Measurements from ENCODE around the gene MMP17. TPM values are rescaled to one million over a fixed set of nuclear protein-coding genes. Genes with fewer than 3 reads are reported as not detected.
A peak's percentile ranks its signal among the peaks of the same experiment; 100 is the strongest.

MMP17 gene
- total and polyA plus RNA-seq, 2 donors (not counting 1 experiment from before 2014, with no cell fraction given): 3.2 to 13.5 TPM

GRCh38 chr12:131848753-131849152 lies 20.6 kb downstream of the MMP17 start:
- Histone ChIP-seq H3K4me1 (ENCODE audit: control insufficient read depth, extremely low read depth, insufficient read depth, low read length) (no peaks in the 10 kb centered on the region), H3K27me3 (ENCODE audit: control insufficient read depth, insufficient read depth, low read length) (no peaks in the 10 kb centered on the region), H3K4me2 (ENCODE audit: extremely low read depth, insufficient read depth, low read length) (no peak overlapping the region), H2AFZ (ENCODE audit: low read length) (no peak overlapping the region), H3K79me2 (ENCODE audit: control insufficient read depth, insufficient read depth, low read length) (no peaks in the 10 kb centered on the region), H3K9ac (ENCODE audit: insufficient read depth, low read length) (no peak overlapping the region), H3K36me3 (ENCODE audit: control insufficient read depth, insufficient read depth, low read length) (no peaks in the 10 kb centered on the region), H3K4me3 (replicated peaks in 1 of 4; ENCODE audit: control extremely low read depth in 1 of 4, insufficient read depth in 1 of 4, low read depth in 3 of 4, low read length in 4 of 4) (no peak overlapping the region), H3K9me3 (ENCODE audit: control insufficient read depth, insufficient read depth, low read depth, low read length) (no peaks in the 10 kb centered on the region), H3K27ac (ENCODE audit: insufficient read depth, low read length) (no peak overlapping the region), H4K20me1 (ENCODE audit: control insufficient read depth, extremely low read depth, insufficient read depth, low read length) (no peaks in the 10 kb centered on the region)
- no peak for TF ChIP-seq EZH2 (IDR thresholded peaks at IDR 0.05; ENCODE audit: low read length, missing control alignments)
- TF ChIP-seq, protein P1, sequence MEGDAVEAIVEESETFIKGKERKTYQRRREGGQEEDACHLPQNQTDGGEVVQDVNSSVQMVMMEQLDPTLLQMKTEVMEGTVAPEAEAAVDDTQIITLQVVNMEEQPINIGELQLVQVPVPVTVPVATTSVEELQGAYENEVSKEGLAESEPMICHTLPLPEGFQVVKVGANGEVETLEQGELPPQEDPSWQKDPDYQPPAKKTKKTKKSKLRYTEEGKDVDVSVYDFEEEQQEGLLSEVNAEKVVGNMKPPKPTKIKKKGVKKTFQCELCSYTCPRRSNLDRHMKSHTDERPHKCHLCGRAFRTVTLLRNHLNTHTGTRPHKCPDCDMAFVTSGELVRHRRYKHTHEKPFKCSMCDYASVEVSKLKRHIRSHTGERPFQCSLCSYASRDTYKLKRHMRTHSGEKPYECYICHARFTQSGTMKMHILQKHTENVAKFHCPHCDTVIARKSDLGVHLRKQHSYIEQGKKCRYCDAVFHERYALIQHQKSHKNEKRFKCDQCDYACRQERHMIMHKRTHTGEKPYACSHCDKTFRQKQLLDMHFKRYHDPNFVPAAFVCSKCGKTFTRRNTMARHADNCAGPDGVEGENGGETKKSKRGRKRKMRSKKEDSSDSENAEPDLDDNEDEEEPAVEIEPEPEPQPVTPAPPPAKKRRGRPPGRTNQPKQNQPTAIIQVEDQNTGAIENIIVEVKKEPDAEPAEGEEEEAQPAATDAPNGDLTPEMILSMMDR (conservative IDR thresholded peaks at IDR 0.05 in 1 of 2, IDR thresholded peaks at IDR 0.05 in 1 of 2; ENCODE audit: low read depth in 1 of 2, low read length in 2 of 2): no peak
- DNase-seq (ENCODE audit: low read depth in 2 of 2): no peak

GRCh38 chr12:131849700-131850553 lies 21.7 kb downstream of the MMP17 start:
- H3K4me2 ChIP-seq (ENCODE audit: extremely low read depth, insufficient read depth, low read length): no peak overlapping the region
- DNase-seq (ENCODE audit: low read depth in 2 of 2): no peak
- no peaks in the 10 kb centered on the region for H4K20me1 ChIP-seq (ENCODE audit: control insufficient read depth, extremely low read depth, insufficient read depth, low read length)
- H3K36me3 ChIP-seq (ENCODE audit: control insufficient read depth, insufficient read depth, low read length): no peaks in the 10 kb centered on the region
- H3K9me3 ChIP-seq (ENCODE audit: control insufficient read depth, insufficient read depth, low read depth, low read length): no peaks in the 10 kb centered on the region
- H2AFZ ChIP-seq (ENCODE audit: low read length): no peak overlapping the region
- H3K79me2 ChIP-seq (ENCODE audit: control insufficient read depth, insufficient read depth, low read length): no peaks in the 10 kb centered on the region
- no peaks in the 10 kb centered on the region for H3K4me1 ChIP-seq (ENCODE audit: control insufficient read depth, extremely low read depth, insufficient read depth, low read length)
- TF ChIP-seq, protein P1 (conservative IDR thresholded peaks at IDR 0.05 in 1 of 2, IDR thresholded peaks at IDR 0.05 in 1 of 2; ENCODE audit: low read depth in 1 of 2, low read length in 2 of 2): no peak
- no peak for TF ChIP-seq EZH2 (IDR thresholded peaks at IDR 0.05; ENCODE audit: low read length, missing control alignments)
- H3K27me3 ChIP-seq (ENCODE audit: control insufficient read depth, insufficient read depth, low read length): no peaks in the 10 kb centered on the region
- no peak overlapping the region for H3K27ac ChIP-seq (ENCODE audit: insufficient read depth, low read length)
- no peak overlapping the region for H3K4me3 ChIP-seq (replicated peaks in 1 of 4; ENCODE audit: control extremely low read depth in 1 of 4, insufficient read depth in 1 of 4, low read depth in 3 of 4, low read length in 4 of 4)
- no peak overlapping the region for H3K9ac ChIP-seq (ENCODE audit: insufficient read depth, low read length)

- no peaks in the 10 kb centered on the region for H3K36me3 ChIP-seq (ENCODE audit: control insufficient read depth, insufficient read depth, low read length)
- no peak for TF ChIP-seq EZH2 (IDR thresholded peaks at IDR 0.05; ENCODE audit: low read length, missing control alignments)
- TF ChIP-seq, protein P1 (conservative IDR thresholded peaks at IDR 0.05 in 1 of 2, IDR thresholded peaks at IDR 0.05 in 1 of 2; ENCODE audit: low read depth in 1 of 2, low read length in 2 of 2): peak in 1 of 2 donors; percentile 35
- H3K9ac ChIP-seq (ENCODE audit: insufficient read depth, low read length): no peak overlapping the region
- no peak overlapping the region for H3K4me2 ChIP-seq (ENCODE audit: extremely low read depth, insufficient read depth, low read length)
- peaks cover 1% of the 10 kb centered on the region for H3K27me3 ChIP-seq (ENCODE audit: control insufficient read depth, insufficient read depth, low read length)
- no peaks in the 10 kb centered on the region for H4K20me1 ChIP-seq (ENCODE audit: control insufficient read depth, extremely low read depth, insufficient read depth, low read length)
- H3K4me3 ChIP-seq (replicated peaks in 1 of 4; ENCODE audit: control extremely low read depth in 1 of 4, insufficient read depth in 1 of 4, low read depth in 3 of 4, low read length in 4 of 4): no peak overlapping the region
- H3K4me1 ChIP-seq (ENCODE audit: control insufficient read depth, extremely low read depth, insufficient read depth, low read length): no peaks in the 10 kb centered on the region
- H3K9me3 ChIP-seq (ENCODE audit: control insufficient read depth, insufficient read depth, low read depth, low read length): no peaks in the 10 kb centered on the region
- no peaks in the 10 kb centered on the region for H3K79me2 ChIP-seq (ENCODE audit: control insufficient read depth, insufficient read depth, low read length)
- no peak overlapping the region for H2AFZ ChIP-seq (ENCODE audit: low read length)
- DNase-seq (ENCODE audit: low read depth in 2 of 2): no peak
- H3K27ac ChIP-seq (ENCODE audit: insufficient read depth, low read length): no peak overlapping the region
Observed at GRCh38 chr12:131850856-131851559, 22.8 kb downstream of the MMP17 start.

Measured in fibroblast of lung (primary cell).